HG02973 (cell line): ENCODE data around the gene S100A13.
"Not testable (repeated sequence)": the region's sequence is repeated elsewhere in the genome, so short reads cannot be mapped to it uniquely, and the experiment has no call there.

Experiments used
- ATAC-seq: cut with Tn5 transposase; IDR thresholded peaks from one replicate; pipeline ENCODE4 v1.9.1; 2021; ENCODE audit warnings: moderate library complexity; ENCODE audit not compliant: unreplicated experiment

The S100A13 gene

DNA sequence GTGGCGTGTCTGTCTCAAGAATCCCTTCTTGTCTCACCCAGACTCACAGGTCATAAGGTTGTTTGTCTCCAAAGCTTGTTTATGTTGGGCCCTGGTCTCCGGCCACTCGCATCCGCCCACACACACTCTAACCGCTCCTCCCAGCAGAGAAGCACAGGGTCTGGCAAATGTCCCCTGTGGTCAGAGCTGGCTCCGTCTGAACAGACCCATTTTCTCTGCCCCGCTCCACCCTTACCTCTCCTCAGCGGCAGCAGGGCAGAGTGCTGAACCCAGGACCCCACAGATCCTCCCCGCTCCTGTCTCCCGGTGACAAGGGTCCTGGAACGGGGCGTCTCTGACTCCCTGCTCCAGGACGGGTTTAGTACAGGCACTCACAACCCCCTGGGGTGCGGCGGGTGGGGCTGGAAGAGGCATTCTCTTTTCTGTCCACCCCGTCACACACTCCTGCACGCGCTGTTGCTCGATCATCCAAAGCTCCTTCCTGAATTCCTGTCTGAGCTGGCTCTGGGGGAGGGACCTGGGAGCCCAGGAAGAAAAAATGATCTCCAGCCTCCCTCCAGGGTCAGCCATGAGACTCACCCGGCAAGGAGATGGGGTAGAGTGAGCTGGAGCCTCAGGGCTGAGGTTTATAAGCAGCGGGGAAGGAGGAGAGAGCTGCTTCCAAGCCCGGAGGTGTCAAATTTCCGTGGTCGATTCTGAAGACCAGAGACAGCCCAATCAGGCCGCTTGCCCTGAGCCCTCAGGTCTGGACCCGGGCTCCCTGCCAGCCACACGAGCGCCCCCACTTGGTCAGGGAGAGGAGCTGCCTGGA, at the start of gene S100A13:
TSS of gene S100A13 (minus strand) at position 602 of the 811 bp plus-strand sequence. CDS start 1,033 bp downstream, outside the sequence.
- ATAC-seq: no peak

- no peak for ATAC-seq
These were observed 46.2 kb upstream of the S100A13 start for GRCh38 chr1:153673511-153673910.

DNA sequence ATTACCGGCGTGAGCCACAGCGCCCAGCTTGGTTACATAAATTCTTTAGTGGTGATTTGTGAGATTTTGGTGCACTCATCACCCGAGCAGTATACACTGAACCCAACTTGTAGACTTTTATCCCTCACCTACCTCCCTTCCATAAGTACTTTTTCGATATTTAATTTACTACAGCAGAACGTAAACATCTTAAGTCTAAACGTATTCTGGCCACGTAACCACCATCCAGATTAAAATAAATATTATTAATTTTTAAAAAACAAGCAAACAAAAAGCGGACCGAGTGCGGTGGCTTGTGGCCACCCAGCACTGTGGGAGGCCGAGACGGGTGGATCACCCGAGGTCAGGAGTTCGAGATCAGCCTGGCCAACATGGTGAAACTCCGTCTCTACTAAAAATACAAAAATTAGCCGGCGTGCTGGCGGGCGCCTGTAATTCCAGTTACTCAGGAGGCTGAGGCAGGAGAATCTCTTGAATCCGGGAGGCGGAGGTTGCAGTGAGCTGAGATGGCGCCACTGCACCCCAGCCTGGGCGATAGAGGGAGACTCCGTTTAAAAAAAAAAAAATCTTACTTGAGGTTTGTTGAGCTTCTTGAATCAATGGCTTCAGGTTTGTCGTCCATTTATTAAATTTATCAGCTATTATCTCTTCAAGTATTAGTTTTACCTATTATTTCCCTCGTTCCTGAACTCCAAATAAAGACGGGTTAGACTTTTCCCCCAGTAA, 44.5 kb upstream of the S100A13 start:
- not testable (repeated sequence) for ATAC-seq

DNA sequence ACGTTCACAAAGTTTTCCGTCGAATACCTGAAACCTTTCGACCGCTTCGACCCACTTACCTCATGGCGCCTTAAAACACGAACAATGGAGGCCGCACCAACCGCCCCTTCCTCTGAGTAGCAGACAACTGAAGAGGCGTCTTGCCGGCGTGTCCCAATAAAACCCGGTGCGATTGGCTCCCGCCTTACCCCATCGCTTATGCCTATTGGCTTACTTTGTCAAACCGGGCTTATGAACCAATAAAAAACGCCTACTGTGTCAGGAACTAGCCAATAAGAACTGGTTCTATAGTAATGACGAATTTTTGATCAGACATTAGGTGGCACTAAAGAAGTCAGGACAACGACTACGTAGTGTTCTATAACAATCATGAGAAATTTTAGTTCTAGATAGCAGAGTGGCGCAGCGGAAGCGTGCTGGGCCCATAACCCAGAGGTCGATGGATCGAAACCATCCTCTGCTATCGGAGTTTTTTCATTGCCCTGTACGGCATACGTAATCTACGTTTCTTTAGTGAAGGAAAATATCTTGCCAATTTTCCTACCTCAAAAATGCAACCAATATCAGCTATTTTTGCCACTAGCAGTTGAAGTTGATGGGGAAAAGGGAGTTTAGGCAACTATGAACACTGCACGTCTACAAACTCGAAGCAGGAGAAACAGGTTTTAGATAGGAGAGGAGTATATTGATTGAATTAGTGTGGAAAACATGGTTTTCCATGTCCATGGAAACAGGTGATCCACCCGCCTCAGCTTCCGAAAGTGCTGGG, 43.7 kb upstream of the S100A13 start, which contains the start of gene ILF2:
TSS of gene ILF2 (minus strand) at position 135 of the 769 bp plus-strand sequence. CDS start at position 64, 71 bp downstream.
- ATAC-seq: peak; percentile 84

GRCh38 chr1:153670257-153670858, 43.1 kb upstream of the S100A13 start:
- no peak for ATAC-seq

DNA sequence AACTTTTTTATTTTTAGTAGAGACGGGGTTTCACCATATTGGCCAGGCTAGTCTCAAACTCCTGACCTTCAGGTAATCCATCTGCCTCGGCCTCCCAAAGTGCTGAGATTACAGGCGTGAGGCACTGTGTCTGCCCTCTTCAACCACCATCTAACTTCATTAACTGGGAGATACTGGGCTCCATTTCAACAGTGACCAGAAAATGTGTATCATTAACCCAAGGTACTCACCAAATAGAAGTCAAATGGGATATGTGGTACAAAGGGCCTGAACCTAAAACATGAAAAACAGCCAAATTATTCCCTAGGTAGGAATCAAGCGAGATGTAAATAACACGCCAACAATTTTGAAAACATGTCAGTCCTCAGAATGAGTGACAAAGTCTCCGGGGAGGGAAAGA, 42.3 kb upstream of the S100A13 start:
- no peak for ATAC-seq

- not testable (repeated sequence) for ATAC-seq
These were observed 41.4 kb upstream of the S100A13 start for GRCh38 chr1:153668672-153669071.

DNA sequence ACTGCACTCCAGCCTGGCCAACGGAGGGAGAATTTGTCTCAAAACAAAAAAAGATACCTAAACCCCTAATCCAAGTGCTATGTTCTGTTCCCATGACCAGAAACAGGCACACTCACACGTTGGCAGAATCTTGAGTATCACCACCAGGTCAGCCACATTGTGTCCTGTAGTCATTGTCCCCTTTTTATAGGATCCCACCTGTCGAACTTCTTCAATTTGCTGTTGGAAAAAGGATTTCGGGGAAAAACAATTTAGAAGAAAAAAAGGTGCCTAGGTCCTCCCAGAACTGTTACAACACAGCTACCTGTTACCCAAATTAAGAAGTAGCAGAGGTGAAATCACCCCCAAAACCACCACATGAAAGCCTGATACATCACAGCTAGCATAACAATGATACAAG, 40.1 kb upstream of the S100A13 start:
- no peak for ATAC-seq

GRCh38 chr1:153663211-153663610, 35.9 kb upstream of the S100A13 start:
- no peak for ATAC-seq

- no peak for ATAC-seq
These were observed 35.0 kb upstream of the S100A13 start for GRCh38 chr1:153662269-153662668.

- no peak for ATAC-seq
These were observed 33.9 kb upstream of the S100A13 start for GRCh38 chr1:153661111-153661708.

- ATAC-seq: no peak
These were observed 32.4 kb upstream of the S100A13 start for GRCh38 chr1:153659656-153660055.

DNA sequence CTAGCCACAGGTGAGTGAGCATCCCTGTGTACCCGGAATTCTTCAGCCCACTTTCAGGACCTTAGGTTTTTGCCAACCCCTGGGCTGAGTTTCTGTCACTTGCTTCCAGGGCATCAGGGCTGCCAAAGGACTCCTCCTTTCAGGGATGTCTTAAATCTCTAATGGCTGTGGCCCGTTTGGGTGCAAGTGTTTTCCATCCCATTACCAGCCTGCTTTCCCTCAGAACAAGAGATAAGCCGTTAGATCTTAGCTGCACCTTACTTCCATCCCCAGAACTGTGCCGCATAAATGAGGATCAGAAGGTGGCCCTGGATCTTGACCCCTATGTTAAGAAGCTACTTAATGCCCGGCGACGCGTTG, 31.9 kb upstream of the S100A13 start:
- no peak for ATAC-seq

DNA sequence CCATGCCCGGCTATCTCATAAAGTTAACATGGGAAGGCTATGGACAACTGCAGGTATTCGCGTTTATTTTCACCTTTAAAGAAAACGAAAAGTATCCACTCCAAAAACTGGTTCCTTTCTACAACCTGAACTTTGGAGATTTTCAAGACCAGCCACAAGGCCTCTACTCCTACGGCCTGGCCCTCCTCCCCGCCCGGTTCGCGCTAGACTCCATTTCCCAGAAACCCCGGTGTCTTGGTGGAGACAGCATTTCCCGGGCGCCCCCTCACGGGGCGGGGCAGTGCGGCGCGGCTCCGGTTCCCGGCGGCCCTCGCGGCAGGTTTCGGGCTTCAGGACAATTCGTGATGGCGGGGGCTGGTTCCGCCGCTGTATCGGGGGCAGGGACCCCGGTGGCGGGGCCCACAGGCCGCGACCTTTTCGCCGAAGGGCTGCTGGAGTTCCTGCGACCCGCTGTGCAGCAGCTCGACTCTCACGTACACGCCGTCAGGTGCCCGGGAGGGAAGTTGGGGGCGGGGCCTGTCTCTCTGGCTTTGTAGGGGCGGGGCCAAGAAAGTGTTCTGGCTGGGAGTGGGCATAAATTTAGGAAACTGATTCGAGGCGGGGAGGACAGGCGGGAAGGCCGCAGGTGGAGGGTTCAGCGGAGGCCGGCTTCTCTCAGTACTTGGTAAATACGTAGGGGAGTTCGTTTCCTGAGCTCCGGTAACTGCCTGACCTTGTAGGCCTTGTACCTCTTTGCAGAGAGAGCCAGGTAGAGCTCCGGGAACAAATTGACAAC, 31.3 kb upstream of the S100A13 start, which contains the start of gene SNAPIN:
TSS of gene SNAPIN (plus strand) at position 304 of the 775 bp plus-strand sequence. CDS start at position 345, 41 bp downstream.
- peak; percentile 86 for ATAC-seq

DNA sequence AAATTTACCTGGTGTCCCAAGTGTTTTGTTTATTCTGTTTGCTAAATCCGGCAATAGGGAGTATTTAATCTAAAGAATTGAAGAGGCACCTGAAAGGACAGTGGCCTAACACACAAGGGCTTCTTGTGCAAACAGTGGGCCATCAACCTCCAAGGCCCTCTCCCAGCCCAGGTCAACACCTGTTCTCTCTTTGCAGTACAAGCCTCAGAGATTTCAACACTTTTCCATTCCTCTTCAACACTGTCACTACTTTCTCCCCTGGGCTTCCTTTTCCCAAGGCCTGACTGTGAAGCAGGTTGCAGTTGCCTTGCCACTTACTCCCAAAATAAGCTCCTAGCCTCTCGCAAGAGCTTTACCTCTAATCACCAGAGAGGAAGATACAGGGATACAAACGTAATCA, 28.0 kb upstream of the S100A13 start:
- ATAC-seq: no peak

- ATAC-seq: no peak
These were observed 25.6 kb upstream of the S100A13 start for GRCh38 chr1:153652805-153653500.

GRCh38 chr1:153651771-153652170, 24.5 kb upstream of the S100A13 start:
- ATAC-seq: no peak

DNA sequence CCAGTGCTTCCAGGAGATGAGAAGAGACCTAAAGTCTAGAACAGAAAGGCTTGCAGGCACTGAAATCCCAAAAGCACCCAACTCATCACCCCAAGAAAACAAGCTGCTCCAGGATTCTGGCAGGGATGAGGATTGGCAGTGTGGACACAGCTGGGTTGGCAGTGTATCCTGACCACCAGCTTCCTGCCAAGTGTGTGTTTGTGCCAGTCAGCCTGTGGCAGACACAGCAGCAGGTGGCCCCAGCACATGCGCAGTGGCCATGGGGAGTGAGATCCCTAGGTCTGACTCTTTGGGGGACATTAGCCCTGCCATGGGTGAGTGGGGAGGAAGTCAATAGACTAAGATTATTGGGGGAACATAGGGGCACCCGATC, 22.5 kb upstream of the S100A13 start:
- no peak for ATAC-seq
